ENCODE data around the gene GDF11. TPM values are rescaled to one million over a fixed set of nuclear protein-coding genes. Genes with fewer than 3 reads are reported as not detected.

Gene GDF11
- total and polyA plus RNA-seq, 2 of the 4 experiments (the other 2 are of a cell fraction) = 2.7 to 12.9 TPM

DNA sequence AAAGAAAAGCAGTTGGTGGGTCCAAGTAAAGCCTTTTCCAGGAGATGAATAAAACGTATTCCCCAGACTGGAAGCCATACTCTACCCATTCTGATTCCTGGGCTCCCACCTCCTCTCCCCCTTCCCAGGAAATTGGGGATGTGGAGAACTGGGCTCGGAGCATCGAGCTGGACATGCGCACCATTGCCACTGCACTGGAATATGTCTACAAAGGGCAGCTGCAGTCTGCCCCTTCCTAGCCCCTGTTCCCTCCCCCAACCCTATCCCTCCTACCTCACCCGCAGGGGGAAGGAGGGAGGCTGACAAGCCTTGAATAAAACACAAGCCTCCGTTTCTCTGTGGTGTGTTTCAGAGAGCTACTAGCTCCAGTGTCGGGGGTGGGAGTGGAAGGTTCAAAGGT is 23.6 kb upstream of the GDF11 start:
- H2BK15ac ChIP-seq (ENCODE audit: low read depth, low read length) = no peak overlapping the region
- TF ChIP-seq, protein P1, sequence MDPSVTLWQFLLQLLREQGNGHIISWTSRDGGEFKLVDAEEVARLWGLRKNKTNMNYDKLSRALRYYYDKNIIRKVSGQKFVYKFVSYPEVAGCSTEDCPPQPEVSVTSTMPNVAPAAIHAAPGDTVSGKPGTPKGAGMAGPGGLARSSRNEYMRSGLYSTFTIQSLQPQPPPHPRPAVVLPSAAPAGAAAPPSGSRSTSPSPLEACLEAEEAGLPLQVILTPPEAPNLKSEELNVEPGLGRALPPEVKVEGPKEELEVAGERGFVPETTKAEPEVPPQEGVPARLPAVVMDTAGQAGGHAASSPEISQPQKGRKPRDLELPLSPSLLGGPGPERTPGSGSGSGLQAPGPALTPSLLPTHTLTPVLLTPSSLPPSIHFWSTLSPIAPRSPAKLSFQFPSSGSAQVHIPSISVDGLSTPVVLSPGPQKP (IDR thresholded peaks at IDR 0.05; ENCODE audit: borderline replicate concordance, low read depth, low read length) = no peak
- TF ChIP-seq MXI1 (IDR thresholded peaks at IDR 0.05; ENCODE audit: borderline replicate concordance, low read depth, low read length) = no peak
- no peak for TF ChIP-seq NFE2L2 (IDR thresholded peaks at IDR 0.05; ENCODE audit: low read depth, low read length)
- TF ChIP-seq, protein P2, sequence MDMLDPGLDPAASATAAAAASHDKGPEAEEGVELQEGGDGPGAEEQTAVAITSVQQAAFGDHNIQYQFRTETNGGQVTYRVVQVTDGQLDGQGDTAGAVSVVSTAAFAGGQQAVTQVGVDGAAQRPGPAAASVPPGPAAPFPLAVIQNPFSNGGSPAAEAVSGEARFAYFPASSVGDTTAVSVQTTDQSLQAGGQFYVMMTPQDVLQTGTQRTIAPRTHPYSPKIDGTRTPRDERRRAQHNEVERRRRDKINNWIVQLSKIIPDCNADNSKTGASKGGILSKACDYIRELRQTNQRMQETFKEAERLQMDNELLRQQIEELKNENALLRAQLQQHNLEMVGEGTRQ (IDR thresholded peaks at IDR 0.05; ENCODE audit: low read depth, low read length) = no peak
- no peak for TF ChIP-seq FOS (IDR thresholded peaks at IDR 0.05; ENCODE audit: low read depth, low read length)
- TF ChIP-seq, protein P3, sequence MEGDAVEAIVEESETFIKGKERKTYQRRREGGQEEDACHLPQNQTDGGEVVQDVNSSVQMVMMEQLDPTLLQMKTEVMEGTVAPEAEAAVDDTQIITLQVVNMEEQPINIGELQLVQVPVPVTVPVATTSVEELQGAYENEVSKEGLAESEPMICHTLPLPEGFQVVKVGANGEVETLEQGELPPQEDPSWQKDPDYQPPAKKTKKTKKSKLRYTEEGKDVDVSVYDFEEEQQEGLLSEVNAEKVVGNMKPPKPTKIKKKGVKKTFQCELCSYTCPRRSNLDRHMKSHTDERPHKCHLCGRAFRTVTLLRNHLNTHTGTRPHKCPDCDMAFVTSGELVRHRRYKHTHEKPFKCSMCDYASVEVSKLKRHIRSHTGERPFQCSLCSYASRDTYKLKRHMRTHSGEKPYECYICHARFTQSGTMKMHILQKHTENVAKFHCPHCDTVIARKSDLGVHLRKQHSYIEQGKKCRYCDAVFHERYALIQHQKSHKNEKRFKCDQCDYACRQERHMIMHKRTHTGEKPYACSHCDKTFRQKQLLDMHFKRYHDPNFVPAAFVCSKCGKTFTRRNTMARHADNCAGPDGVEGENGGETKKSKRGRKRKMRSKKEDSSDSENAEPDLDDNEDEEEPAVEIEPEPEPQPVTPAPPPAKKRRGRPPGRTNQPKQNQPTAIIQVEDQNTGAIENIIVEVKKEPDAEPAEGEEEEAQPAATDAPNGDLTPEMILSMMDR (conservative IDR thresholded peaks at IDR 0.05; ENCODE audit: low read depth, low read length) = no peak
- TF ChIP-seq CHD1 (IDR thresholded peaks at IDR 0.05; ENCODE audit: low read depth, low read length) = no peak
- H3K14ac ChIP-seq (replicated peaks; ENCODE audit: low read depth, low read length) = no peak overlapping the region
- peaks cover 16% of the 10 kb centered on the region for H3K36me3 ChIP-seq (ENCODE audit: control insufficient read depth, insufficient read depth, low read length)
- CTCF ChIA-PET = interaction anchor here (0.5 to 1.3 kb wide), 3 partner anchors 18 to 134 kb away, joined by 3 to 5 read pairs (median 4); no protein-coding TSS in a partner anchor
- peaks cover 32% of the 10 kb centered on the region for H3K9me1 ChIP-seq (ENCODE audit: insufficient read depth, low read length)
- H3K4me2 ChIP-seq (ENCODE audit: low read depth, low read length) = no peak overlapping the region
- peaks cover 30% of the 10 kb centered on the region for H4K20me1 ChIP-seq (ENCODE audit: insufficient read depth, low read length)
- H3K9ac ChIP-seq (ENCODE audit: low read depth, low read length) = no peak overlapping the region
- no peaks in the 10 kb centered on the region for H3K27me3 ChIP-seq (ENCODE audit: control insufficient read depth, insufficient read depth, low read length)
- WGBS, 2 experiments (ENCODE audit: extremely low coverage in 2 of 2, insufficient read length in 1 of 2) = no CpG with 5 or more reads among the region's 7 CpGs
- in situ Hi-C loops (cut with MboI; ENCODE audit: low sequenced_read_pairs) (no loop called here), dilution Hi-C loops (cut with HindIII; ENCODE audit: low sequenced_read_pairs, unreplicated experiment) (no loop called here), intact Hi-C loops (cut with micrococcal nuclease) (no loop called here)
- no peak overlapping the region for H2BK20ac ChIP-seq (ENCODE audit: low read depth, low read length)
- peak overlapping the region; percentile 25; the same call in 1 of the 2 replicates for H4K91ac ChIP-seq (ENCODE audit: insufficient read depth, low read depth, low read length)
- H3K79me1 ChIP-seq (ENCODE audit: low read depth in 1 of 2, low read length in 2 of 2) = peaks cover 22 to 69% of the 10 kb centered on the region in 2 experiments
- 0 out of 2 replicates have a peak overlapping the region, but pooled peaks have one; percentile 27 for H2BK120ac ChIP-seq (ENCODE audit: low read depth, low read length)
- peaks cover 36% of the 10 kb centered on the region for H3K4me1 ChIP-seq (ENCODE audit: control insufficient read depth, insufficient read depth, low read length)
- peak overlapping the region; percentile 38 for H2AFZ ChIP-seq (replicated peaks; ENCODE audit: low read length, poor library complexity)
- no peaks in the 10 kb centered on the region for H3K9me3 ChIP-seq (ENCODE audit: control insufficient read depth, insufficient read depth, low read length)
- H3K56ac ChIP-seq (ENCODE audit: extremely low read depth, insufficient read depth, low read length) = no peak overlapping the region
- DNase-seq (no peak), ATAC-seq (ENCODE audit: low read depth) (no peak)
- H4K8ac ChIP-seq (ENCODE audit: low read depth in 2 of 2, low read length in 2 of 2) = 0 out of 4 replicates have a peak overlapping the region, but pooled peaks of 1 of the 2 experiments have one; percentile 14
- POLR2A ChIA-PET (ENCODE audit: unreplicated experiment) = interaction anchor here (2.1 kb wide), 1 partner anchor 10 kb away, joined by 8 read pairs; no protein-coding TSS in a partner anchor
- peak overlapping the region; percentile 30 for H3K27ac ChIP-seq (ENCODE audit: insufficient read depth, low read length)
- H2AK9ac ChIP-seq (replicated peaks; ENCODE audit: low read depth, low read length, poor library complexity) = peak overlapping the region; percentile 80
- H2BK5ac ChIP-seq (ENCODE audit: low read depth, low read length, poor library complexity, severe bottlenecking) = peak overlapping the region; percentile 84
- peak overlapping the region; percentile 76 for H3K4ac ChIP-seq (ENCODE audit: low read depth, low read length)
- H3K4me3 ChIP-seq (ENCODE audit: insufficient read depth, low read depth, low read length) = no peak overlapping the region
- no TSS peak for BruUV-seq (replicated peaks)
- H3K23ac ChIP-seq (ENCODE audit: low read depth, low read length) = no peak overlapping the region
- peak overlapping the region; percentile 68 for H2AK5ac ChIP-seq (ENCODE audit: low read depth, low read length)
- no peak overlapping the region for H3K18ac ChIP-seq (ENCODE audit: low read depth, low read length)
- peak overlapping the region; percentile 6; the same call in 1 of the 2 replicates for H4K5ac ChIP-seq (ENCODE audit: low read depth, low read length)

All from IMR-90 (cell line).